K562 (cell line): Measurements from ENCODE around the gene SPOCD1. TPM values are rescaled to one million over a fixed set of nuclear protein-coding genes. Genes with fewer than 3 reads are reported as not detected.

Experiments
- CLOCK ChIP-seq: fragments of 250-450 bp; sonication (Bioruptor Pico); IDR thresholded peaks from 2 replicates; pipeline ENCODE4 v1.4.0; 2020; ENCODE audit warnings: mild to moderate bottlenecking, moderate library complexity, borderline replicate concordance
- FOXP4 ChIP-seq: sonication (generic); formaldehyde crosslinking; IDR thresholded peaks from 2 replicates; pipeline ENCODE4 v1.8.0; 2022; ENCODE audit warnings: mild to moderate bottlenecking, missing genetic modification reagents, borderline replicate concordance
- HMG20A ChIP-seq: fragments of 450-650 bp; formaldehyde crosslinking; conservative IDR thresholded peaks from 2 replicates; pipeline ENCODE4 v1.4.0; 2020; ENCODE audit warnings: mild to moderate bottlenecking, mixed read lengths
- HNRNPH1 ChIP-seq: fragments of 200-400 bp; formaldehyde crosslinking; optimal IDR thresholded peaks from 2 replicates; pipeline ENCODE3; 2017; ENCODE audit warnings: low read depth, mild to moderate bottlenecking, low read length, moderate library complexity
- NCOA1 ChIP-seq: fragments of 450-650 bp; IDR thresholded peaks from 2 replicates; pipeline ENCODE4 v1.6.1; 2016; ENCODE audit warnings: low read depth
- OTX1 ChIP-seq: fragments of 450-650 bp; formaldehyde crosslinking; IDR thresholded peaks from 2 replicates; pipeline ENCODE4 v1.4.0; 2022; ENCODE audit warnings: mild to moderate bottlenecking
- PCBP2 ChIP-seq: fragments of 200-400 bp; formaldehyde crosslinking; IDR thresholded peaks from 2 replicates; pipeline ENCODE4 v1.6.1; 2018; ENCODE audit warnings: low read length, low read depth, mild to moderate bottlenecking, moderate library complexity; ENCODE audit not compliant: poor library complexity, severe bottlenecking
- POU5F1 ChIP-seq: fragments of 150-350 bp; IDR thresholded peaks from 2 replicates; pipeline ENCODE4 v1.6.1; 2014; ENCODE audit warnings: borderline replicate concordance, low read length, low read depth, mild to moderate bottlenecking; ENCODE audit not compliant: partially characterized antibody
- RAD51 ChIP-seq: fragments of 450-650 bp; IDR thresholded peaks from 2 replicates; pipeline ENCODE4 v1.7.1; 2016; ENCODE audit warnings: low read depth, mild to moderate bottlenecking, borderline replicate concordance
- TAL1 ChIP-seq: fragments of 450-650 bp; IDR thresholded peaks from 2 replicates; pipeline ENCODE4 v1.6.1; 2016; ENCODE audit warnings: mild to moderate bottlenecking
- TOE1 ChIP-seq, 2 experiments: fragments of 450-650 bp in 1 of 2; sonication (generic) in 1 of 2; formaldehyde crosslinking in 1 of 2; IDR thresholded peaks; 2 replicates each; pipeline versions ENCODE4 v1.7.1 to v1.8.0; 2016 to 2022; ENCODE audit warnings: borderline replicate concordance in 2 of 2, mild to moderate bottlenecking in 2 of 2, antibody characterized with exemption in 1 of 2, inconsistent platforms in 1 of 2, low read depth in 1 of 2, missing genetic modification reagents in 1 of 2, moderate library complexity in 1 of 2
- ZBTB1 ChIP-seq: sonication (generic); formaldehyde crosslinking; IDR thresholded peaks from 2 replicates; pipeline ENCODE4 v1.8.1; 2023; ENCODE audit warnings: missing genetic modification reagents, low read depth, mild to moderate bottlenecking, borderline replicate concordance
- ZBTB49 ChIP-seq: sonication (generic); formaldehyde crosslinking; IDR thresholded peaks from 2 replicates; pipeline ENCODE4 v1.8.0; 2022; ENCODE audit warnings: missing genetic modification reagents, mild to moderate bottlenecking, borderline replicate concordance
- ZBTB8A ChIP-seq: fragments of 450-650 bp; IDR thresholded peaks from 2 replicates; pipeline ENCODE4 v1.6.1; 2018; ENCODE audit warnings: mild to moderate bottlenecking, moderate library complexity; ENCODE audit not compliant: partially characterized antibody
- ZNF232 ChIP-seq: sonication (generic); formaldehyde crosslinking; IDR thresholded peaks from 2 replicates; pipeline ENCODE4 v1.8.0; 2022; ENCODE audit warnings: mild to moderate bottlenecking, missing genetic modification reagents
- ZNF347 ChIP-seq: fragments of 450-650 bp; formaldehyde crosslinking; IDR thresholded peaks from 2 replicates; pipeline ENCODE4 v1.4.0; 2020; ENCODE audit warnings: low read depth, mild to moderate bottlenecking, moderate library complexity
- ZNF449 ChIP-seq: fragments of 250-450 bp; sonication (Bioruptor Pico); IDR thresholded peaks from 2 replicates; pipeline ENCODE4 v1.8.0; 2022; ENCODE audit warnings: moderate library complexity, mild to moderate bottlenecking, inconsistent platforms
- ZNF57 ChIP-seq: fragments of 450-650 bp; formaldehyde crosslinking; IDR thresholded peaks from 2 replicates; pipeline ENCODE4 v1.4.0; 2020; ENCODE audit warnings: mild to moderate bottlenecking, moderate library complexity
- polyA plus RNA-seq, 8 experiments: library from polyadenylated mRNA; depleted of rRNA in 4 of 8; stranded (reverse) in 5 of 8; unstranded in 3 of 8; fragments of >200 nt; fragmentation: Nextera tagmentation in 2 of 8; fragmentation: Illumina TruSeq in 1 of 8; extraction: Ambion mirVana in 2 of 8; extraction: Trizol in 1 of 8; gene quantifications; 2 replicates each; pipeline versions ENCODE4 v1.2.1 to v1.2.3, GENCODE V29; 2011 to 2014; ENCODE audit warnings: inconsistent platforms in 1 of 8, missing spikeins in 1 of 8
- total RNA-seq, 7 experiments: library from RNA; depleted of rRNA in 6 of 7; stranded (reverse); fragments of >200 nt in 6 of 7; fragmentation: Illumina TruSeq in 2 of 7; extraction: Trizol in 2 of 7; gene quantifications; 2 replicates each; pipeline versions ENCODE4 v1.2.1 to v1.2.3, GENCODE V29; 2011 to 2021; ENCODE audit warnings: low replicate concordance in 1 of 7

The SPOCD1 gene
- total and polyA plus RNA-seq, 9 of the 15 experiments (the other 6 are each of a cell fraction or from before 2014, with no cell fraction given) = 0.03 to 0.71 (median 0.26) TPM; not detected in 1

GRCh38 chr1:31781138-31781755 lies 34.6 kb downstream of the SPOCD1 start (continued):
- TF ChIP-seq ZBTB49 (CRISPR knock-in tag) (no peak), CLOCK (no peak), ZNF57 (CRISPR knock-in tag) (no peak), ZNF347 (CRISPR knock-in tag) (no peak), FOXP4 (CRISPR knock-in tag) (no peak), ZNF232 (no peak), OTX1 (CRISPR knock-in tag) (0 out of 2 replicates have a peak, but pooled peaks have one; percentile 23), TAL1 (peak; percentile 62; the same call in 1 of the 2 replicates), ZBTB8A (no peak), NCOA1 (no peak), TOE1 (IDR thresholded peaks at IDR 0.05; ENCODE audit: borderline replicate concordance) (no peak), TOE1 (CRISPR knock-in tag; IDR thresholded peaks at IDR 0.05; ENCODE audit: borderline replicate concordance, low read depth) (no peak), PCBP2 (no peak), RAD51 (no peak), HMG20A (CRISPR knock-in tag) (no peak), HNRNPH1 (no peak), ZBTB1 (CRISPR knock-in tag) (no peak), POU5F1 (no peak), ZNF449 (CRISPR knock-in tag) (no peak)
